WTC11 (cell line): ENCODE measurements around the gene STK39. TPM values are rescaled to one million over a fixed set of nuclear protein-coding genes. Genes with fewer than 3 reads are reported as not detected.

ENCODE experiments used
- ATAC-seq: fragments of 200-7000 bp; cut with Tn5 transposase; 2 replicates; pipeline ENCODE4 v1.10.0; 2021; ENCODE audit warnings: mild to moderate bottlenecking, moderate library complexity
- CTCF ChIA-PET: fragments of 300-600 bp; sonication (Branson Sonifier 250); formaldehyde crosslinking; loops from one replicate; lab custom pipeline; 2021; ENCODE audit warnings: antibody characterized with exemption; lab: Charles Lee
- POLR2A ChIA-PET: fragments of 350-600 bp; sonication (Branson Sonifier 250); formaldehyde crosslinking; loops from one replicate; lab custom pipeline; 2021; ENCODE audit warnings: antibody characterized with exemption; lab: Charles Lee
- DNase-seq: peaks from one replicate; pipeline ENCODE4 v3.0.0; 2021; ENCODE audit warnings: low spot score
- H3K27ac Mint-ChIP-seq: 2 replicates; pipeline ENCODE4 v1.8.0; 2021; ENCODE audit warnings: mixed read lengths
- H3K27me3 Mint-ChIP-seq: 2 replicates; pipeline ENCODE4 v1.8.0; 2021; ENCODE audit warnings: low read depth, mild to moderate bottlenecking, moderate library complexity, mixed read lengths
- H3K36me3 Mint-ChIP-seq: 2 replicates; pipeline ENCODE4 v1.8.0; 2021; ENCODE audit warnings: mixed read lengths
- H3K4me1 Mint-ChIP-seq: 2 replicates; pipeline ENCODE4 v1.8.0; 2022; ENCODE audit warnings: mixed read lengths
- H3K4me3 Mint-ChIP-seq: 2 replicates; pipeline ENCODE4 v1.8.0; 2021; ENCODE audit warnings: mild to moderate bottlenecking, moderate library complexity, mixed read lengths
- H3K9me3 Mint-ChIP-seq: 2 replicates; pipeline ENCODE4 v1.8.0; 2021; ENCODE audit warnings: mixed read lengths
- E2F5 ChIP-seq: sonication (generic); formaldehyde crosslinking; IDR thresholded peaks from 2 replicates; pipeline ENCODE4 v1.8.1; 2022; ENCODE audit warnings: mild to moderate bottlenecking, moderate library complexity, missing genetic modification reagents
- ETV6 ChIP-seq: sonication (generic); formaldehyde crosslinking; IDR thresholded peaks from 2 replicates; pipeline ENCODE4 v1.8.1; 2022; ENCODE audit warnings: mild to moderate bottlenecking, missing genetic modification reagents
- FOXP1 ChIP-seq: sonication (generic); formaldehyde crosslinking; IDR thresholded peaks from 2 replicates; pipeline ENCODE4 v1.8.0; 2022; ENCODE audit warnings: missing genetic modification reagents, mild to moderate bottlenecking, moderate library complexity, borderline replicate concordance
- GTF2I ChIP-seq: fragments of 250-450 bp; sonication (Bioruptor Pico); conservative IDR thresholded peaks from 2 replicates; pipeline ENCODE4 v1.4.0; 2021; ENCODE audit warnings: mild to moderate bottlenecking
- JUN ChIP-seq: sonication (generic); formaldehyde crosslinking; IDR thresholded peaks from 2 replicates; pipeline ENCODE4 v1.8.0; 2023; ENCODE audit warnings: mild to moderate bottlenecking, missing genetic modification reagents
- MLX ChIP-seq: sonication (generic); formaldehyde crosslinking; IDR thresholded peaks from 2 replicates; pipeline ENCODE4 v1.8.1; 2023; ENCODE audit warnings: mild to moderate bottlenecking, missing genetic modification reagents, moderate library complexity
- PRDM15 ChIP-seq: sonication (generic); formaldehyde crosslinking; IDR thresholded peaks from 2 replicates; pipeline ENCODE4 v1.8.0; 2022; ENCODE audit warnings: missing genetic modification reagents
- RELA ChIP-seq: sonication (generic); formaldehyde crosslinking; IDR thresholded peaks from 2 replicates; pipeline ENCODE4 v1.8.1; 2022; ENCODE audit warnings: missing genetic modification reagents, mild to moderate bottlenecking, borderline replicate concordance
- SMAD3 ChIP-seq: sonication (generic); formaldehyde crosslinking; IDR thresholded peaks from 2 replicates; pipeline ENCODE4 v1.8.0; 2022; ENCODE audit warnings: missing genetic modification reagents, mild to moderate bottlenecking, borderline replicate concordance
- SOX15 ChIP-seq: fragments of 250-450 bp; sonication (Bioruptor Pico); IDR thresholded peaks from 2 replicates; pipeline ENCODE4 v1.9.0; 2021; ENCODE audit warnings: mild to moderate bottlenecking
- USF1 ChIP-seq: sonication (generic); formaldehyde crosslinking; IDR thresholded peaks from 2 replicates; pipeline ENCODE4 v1.8.0; 2022; ENCODE audit warnings: mild to moderate bottlenecking, missing genetic modification reagents
- ZNF121 ChIP-seq: sonication (generic); formaldehyde crosslinking; IDR thresholded peaks from 2 replicates; pipeline ENCODE4 v1.8.0; 2023; ENCODE audit warnings: missing genetic modification reagents
- ZNF232 ChIP-seq: sonication (generic); formaldehyde crosslinking; IDR thresholded peaks from 2 replicates; pipeline ENCODE4 v1.8.0; 2022; ENCODE audit warnings: mild to moderate bottlenecking, missing genetic modification reagents
- ZNF396 ChIP-seq: fragments of 250-450 bp; sonication (Bioruptor Pico); IDR thresholded peaks from 2 replicates; pipeline ENCODE4 v1.8.0; 2021; ENCODE audit warnings: mild to moderate bottlenecking, moderate library complexity, borderline replicate concordance
- total RNA-seq: library from RNA; stranded (reverse); gene quantifications from 3 replicates; pipeline ENCODE4 v1.2.3, GENCODE V29; 2021
- TF ChIP-seq, protein P1 (sequence below): sonication (generic); formaldehyde crosslinking; IDR thresholded peaks from 2 replicates; pipeline ENCODE4 v1.8.1; 2023; ENCODE audit warnings: mild to moderate bottlenecking, moderate library complexity, missing genetic modification reagents
- TF ChIP-seq, protein P2 (sequence below): sonication (generic); formaldehyde crosslinking; conservative IDR thresholded peaks from 2 replicates; pipeline ENCODE4 v1.8.1; 2022; ENCODE audit warnings: mild to moderate bottlenecking, missing genetic modification reagents
- TF ChIP-seq, protein P3 (sequence below): fragments of 250-450 bp; sonication (Bioruptor Pico); IDR thresholded peaks from 2 replicates; pipeline ENCODE4 v1.9.0; 2021; ENCODE audit warnings: mild to moderate bottlenecking
- TF ChIP-seq, protein P4 (sequence below): sonication (generic); formaldehyde crosslinking; IDR thresholded peaks from 2 replicates; pipeline ENCODE4 v1.8.0; 2022; ENCODE audit warnings: mild to moderate bottlenecking, missing genetic modification reagents
- TF ChIP-seq, protein P5 (sequence below): sonication (generic); formaldehyde crosslinking; IDR thresholded peaks from 2 replicates; pipeline ENCODE4 v1.8.0; 2023; ENCODE audit warnings: missing genetic modification reagents
- TF ChIP-seq, protein P6 (sequence below): fragments of 250-450 bp; sonication (Bioruptor Pico); IDR thresholded peaks from 2 replicates; pipeline ENCODE4 v1.9.0; 2021; ENCODE audit warnings: mild to moderate bottlenecking, borderline replicate concordance

The STK39 gene
- total RNA-seq, 1 experiment from 2014 or later, result 20.5 TPM

- ATAC-seq, result no peak
- CTCF ChIA-PET, result no interaction called here
- no peak for TF ChIP-seq USF1 (CRISPR knock-in tag)
- no peak for TF ChIP-seq E2F5 (CRISPR knock-in tag)
- no peak for TF ChIP-seq ZNF121
- no peak for TF ChIP-seq SMAD3 (CRISPR knock-in tag)
- no peak for TF ChIP-seq ZNF396
- no peak for TF ChIP-seq FOXP1 (CRISPR knock-in tag)
- TF ChIP-seq JUN (CRISPR knock-in tag), result no peak
- no peak for TF ChIP-seq GTF2I (CRISPR knock-in tag)
- no peak for TF ChIP-seq SOX15 (CRISPR knock-in tag)
- no peak for TF ChIP-seq RELA
- no peak for TF ChIP-seq ZNF232 (CRISPR knock-in tag)
- TF ChIP-seq, protein P1, sequence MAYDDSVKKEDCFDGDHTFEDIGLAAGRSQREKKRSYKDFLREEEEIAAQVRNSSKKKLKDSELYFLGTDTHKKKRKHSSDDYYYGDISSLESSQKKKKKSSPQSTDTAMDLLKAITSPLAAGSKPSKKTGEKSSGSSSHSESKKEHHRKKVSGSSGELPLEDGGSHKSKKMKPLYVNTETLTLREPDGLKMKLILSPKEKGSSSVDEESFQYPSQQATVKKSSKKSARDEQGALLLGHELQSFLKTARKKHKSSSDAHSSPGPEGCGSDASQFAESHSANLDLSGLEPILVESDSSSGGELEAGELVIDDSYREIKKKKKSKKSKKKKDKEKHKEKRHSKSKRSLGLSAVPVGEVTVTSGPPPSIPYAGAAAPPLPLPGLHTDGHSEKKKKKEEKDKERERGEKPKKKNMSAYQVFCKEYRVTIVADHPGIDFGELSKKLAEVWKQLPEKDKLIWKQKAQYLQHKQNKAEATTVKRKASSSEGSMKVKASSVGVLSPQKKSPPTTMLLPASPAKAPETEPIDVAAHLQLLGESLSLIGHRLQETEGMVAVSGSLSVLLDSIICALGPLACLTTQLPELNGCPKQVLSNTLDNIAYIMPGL (CRISPR knock-in tag), result no peak
- TF ChIP-seq, protein P2, sequence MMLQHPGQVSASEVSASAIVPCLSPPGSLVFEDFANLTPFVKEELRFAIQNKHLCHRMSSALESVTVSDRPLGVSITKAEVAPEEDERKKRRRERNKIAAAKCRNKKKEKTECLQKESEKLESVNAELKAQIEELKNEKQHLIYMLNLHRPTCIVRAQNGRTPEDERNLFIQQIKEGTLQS (CRISPR knock-in tag), result no peak
- TF ChIP-seq, protein P3, sequence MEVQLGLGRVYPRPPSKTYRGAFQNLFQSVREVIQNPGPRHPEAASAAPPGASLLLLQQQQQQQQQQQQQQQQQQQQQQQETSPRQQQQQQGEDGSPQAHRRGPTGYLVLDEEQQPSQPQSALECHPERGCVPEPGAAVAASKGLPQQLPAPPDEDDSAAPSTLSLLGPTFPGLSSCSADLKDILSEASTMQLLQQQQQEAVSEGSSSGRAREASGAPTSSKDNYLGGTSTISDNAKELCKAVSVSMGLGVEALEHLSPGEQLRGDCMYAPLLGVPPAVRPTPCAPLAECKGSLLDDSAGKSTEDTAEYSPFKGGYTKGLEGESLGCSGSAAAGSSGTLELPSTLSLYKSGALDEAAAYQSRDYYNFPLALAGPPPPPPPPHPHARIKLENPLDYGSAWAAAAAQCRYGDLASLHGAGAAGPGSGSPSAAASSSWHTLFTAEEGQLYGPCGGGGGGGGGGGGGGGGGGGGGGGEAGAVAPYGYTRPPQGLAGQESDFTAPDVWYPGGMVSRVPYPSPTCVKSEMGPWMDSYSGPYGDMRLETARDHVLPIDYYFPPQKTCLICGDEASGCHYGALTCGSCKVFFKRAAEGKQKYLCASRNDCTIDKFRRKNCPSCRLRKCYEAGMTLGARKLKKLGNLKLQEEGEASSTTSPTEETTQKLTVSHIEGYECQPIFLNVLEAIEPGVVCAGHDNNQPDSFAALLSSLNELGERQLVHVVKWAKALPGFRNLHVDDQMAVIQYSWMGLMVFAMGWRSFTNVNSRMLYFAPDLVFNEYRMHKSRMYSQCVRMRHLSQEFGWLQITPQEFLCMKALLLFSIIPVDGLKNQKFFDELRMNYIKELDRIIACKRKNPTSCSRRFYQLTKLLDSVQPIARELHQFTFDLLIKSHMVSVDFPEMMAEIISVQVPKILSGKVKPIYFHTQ, result no peak
- no peak for TF ChIP-seq MLX (CRISPR knock-in tag)
- TF ChIP-seq, protein P4, sequence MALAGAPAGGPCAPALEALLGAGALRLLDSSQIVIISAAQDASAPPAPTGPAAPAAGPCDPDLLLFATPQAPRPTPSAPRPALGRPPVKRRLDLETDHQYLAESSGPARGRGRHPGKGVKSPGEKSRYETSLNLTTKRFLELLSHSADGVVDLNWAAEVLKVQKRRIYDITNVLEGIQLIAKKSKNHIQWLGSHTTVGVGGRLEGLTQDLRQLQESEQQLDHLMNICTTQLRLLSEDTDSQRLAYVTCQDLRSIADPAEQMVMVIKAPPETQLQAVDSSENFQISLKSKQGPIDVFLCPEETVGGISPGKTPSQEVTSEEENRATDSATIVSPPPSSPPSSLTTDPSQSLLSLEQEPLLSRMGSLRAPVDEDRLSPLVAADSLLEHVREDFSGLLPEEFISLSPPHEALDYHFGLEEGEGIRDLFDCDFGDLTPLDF (CRISPR knock-in tag), result no peak
- TF ChIP-seq, protein P5, sequence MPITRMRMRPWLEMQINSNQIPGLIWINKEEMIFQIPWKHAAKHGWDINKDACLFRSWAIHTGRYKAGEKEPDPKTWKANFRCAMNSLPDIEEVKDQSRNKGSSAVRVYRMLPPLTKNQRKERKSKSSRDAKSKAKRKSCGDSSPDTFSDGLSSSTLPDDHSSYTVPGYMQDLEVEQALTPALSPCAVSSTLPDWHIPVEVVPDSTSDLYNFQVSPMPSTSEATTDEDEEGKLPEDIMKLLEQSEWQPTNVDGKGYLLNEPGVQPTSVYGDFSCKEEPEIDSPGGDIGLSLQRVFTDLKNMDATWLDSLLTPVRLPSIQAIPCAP (CRISPR knock-in tag), result no peak
- TF ChIP-seq PRDM15, result no peak
- TF ChIP-seq, protein P6, sequence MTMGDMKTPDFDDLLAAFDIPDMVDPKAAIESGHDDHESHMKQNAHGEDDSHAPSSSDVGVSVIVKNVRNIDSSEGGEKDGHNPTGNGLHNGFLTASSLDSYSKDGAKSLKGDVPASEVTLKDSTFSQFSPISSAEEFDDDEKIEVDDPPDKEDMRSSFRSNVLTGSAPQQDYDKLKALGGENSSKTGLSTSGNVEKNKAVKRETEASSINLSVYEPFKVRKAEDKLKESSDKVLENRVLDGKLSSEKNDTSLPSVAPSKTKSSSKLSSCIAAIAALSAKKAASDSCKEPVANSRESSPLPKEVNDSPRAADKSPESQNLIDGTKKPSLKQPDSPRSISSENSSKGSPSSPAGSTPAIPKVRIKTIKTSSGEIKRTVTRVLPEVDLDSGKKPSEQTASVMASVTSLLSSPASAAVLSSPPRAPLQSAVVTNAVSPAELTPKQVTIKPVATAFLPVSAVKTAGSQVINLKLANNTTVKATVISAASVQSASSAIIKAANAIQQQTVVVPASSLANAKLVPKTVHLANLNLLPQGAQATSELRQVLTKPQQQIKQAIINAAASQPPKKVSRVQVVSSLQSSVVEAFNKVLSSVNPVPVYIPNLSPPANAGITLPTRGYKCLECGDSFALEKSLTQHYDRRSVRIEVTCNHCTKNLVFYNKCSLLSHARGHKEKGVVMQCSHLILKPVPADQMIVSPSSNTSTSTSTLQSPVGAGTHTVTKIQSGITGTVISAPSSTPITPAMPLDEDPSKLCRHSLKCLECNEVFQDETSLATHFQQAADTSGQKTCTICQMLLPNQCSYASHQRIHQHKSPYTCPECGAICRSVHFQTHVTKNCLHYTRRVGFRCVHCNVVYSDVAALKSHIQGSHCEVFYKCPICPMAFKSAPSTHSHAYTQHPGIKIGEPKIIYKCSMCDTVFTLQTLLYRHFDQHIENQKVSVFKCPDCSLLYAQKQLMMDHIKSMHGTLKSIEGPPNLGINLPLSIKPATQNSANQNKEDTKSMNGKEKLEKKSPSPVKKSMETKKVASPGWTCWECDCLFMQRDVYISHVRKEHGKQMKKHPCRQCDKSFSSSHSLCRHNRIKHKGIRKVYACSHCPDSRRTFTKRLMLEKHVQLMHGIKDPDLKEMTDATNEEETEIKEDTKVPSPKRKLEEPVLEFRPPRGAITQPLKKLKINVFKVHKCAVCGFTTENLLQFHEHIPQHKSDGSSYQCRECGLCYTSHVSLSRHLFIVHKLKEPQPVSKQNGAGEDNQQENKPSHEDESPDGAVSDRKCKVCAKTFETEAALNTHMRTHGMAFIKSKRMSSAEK, result no peak
- no peak for TF ChIP-seq ETV6 (CRISPR knock-in tag)
- H3K4me1 Mint-ChIP-seq, result peaks cover 12% of the 10 kb centered on the region; the same call in 1 of the 2 replicates
- H3K9me3 Mint-ChIP-seq, result no peaks in the 10 kb centered on the region
- H3K27me3 Mint-ChIP-seq, result no peaks in the 10 kb centered on the region
- POLR2A ChIA-PET, result no interaction called here
- no peak overlapping the region for H3K27ac Mint-ChIP-seq
- no peak for DNase-seq
- no peaks in the 10 kb centered on the region for H3K36me3 Mint-ChIP-seq
- no peak overlapping the region for H3K4me3 Mint-ChIP-seq
Measured at GRCh38 chr2:168053676-168054075, 193.7 kb downstream of the STK39 start.
